ENCODE measurements around the gene NUP153. TPM values are rescaled to one million over a fixed set of nuclear protein-coding genes. Genes with fewer than 3 reads are reported as not detected.

The NUP153 gene
- total RNA-seq, 1 experiment from 2014 or later: 104 TPM

DNA sequence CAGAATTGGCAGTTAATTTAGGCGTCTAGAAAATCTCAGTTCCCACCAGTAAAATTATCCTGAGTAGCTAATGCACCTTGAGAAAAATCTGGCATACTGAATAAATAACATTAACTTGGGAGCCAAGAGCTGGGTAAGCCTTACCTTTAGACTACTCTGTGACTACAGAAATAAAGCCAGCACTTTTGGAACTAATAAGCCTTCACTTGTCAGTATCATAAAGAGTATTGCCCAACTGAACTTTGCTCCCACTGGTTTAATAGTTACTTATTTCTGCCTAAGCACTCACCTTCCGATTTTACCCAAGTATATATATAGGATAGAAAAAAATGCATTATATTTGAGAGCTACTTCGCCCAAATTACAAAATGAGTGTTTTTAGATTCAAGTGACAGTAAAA lies 95.9 kb downstream of the NUP153 start:
- Histone ChIP-seq H3K27ac (ENCODE audit: low read depth, low read length, poor library complexity, severe bottlenecking) (no peak overlapping the region), H3K9me3 (ENCODE audit: low read depth, low read length, poor library complexity, severe bottlenecking) (no peaks in the 10 kb centered on the region), H3K27me3 (replicated peaks; ENCODE audit: insufficient read depth, low read depth, low read length, poor library complexity) (no peaks in the 10 kb centered on the region), H3K4me3 (ENCODE audit: low read depth, low read length, poor library complexity, severe bottlenecking) (no peak overlapping the region), H3K4me1 (ENCODE audit: insufficient read depth, low read length, poor library complexity, severe bottlenecking) (no peaks in the 10 kb centered on the region), H3K36me3 (ENCODE audit: insufficient read depth, low read length, poor library complexity, severe bottlenecking) (peaks cover 37% of the 10 kb centered on the region)
- intact Hi-C loops (cut with micrococcal nuclease; ENCODE audit: unreplicated experiment): no loop called here
- POLR2A ChIA-PET (ENCODE audit: low non-redundant PET): no interaction called here
- CTCF ChIA-PET: no interaction called here
- no TSS peak for BruUV-seq (replicated peaks)
- DNase-seq (ENCODE audit: low spot score): no peak
- TF ChIP-seq, protein P1, sequence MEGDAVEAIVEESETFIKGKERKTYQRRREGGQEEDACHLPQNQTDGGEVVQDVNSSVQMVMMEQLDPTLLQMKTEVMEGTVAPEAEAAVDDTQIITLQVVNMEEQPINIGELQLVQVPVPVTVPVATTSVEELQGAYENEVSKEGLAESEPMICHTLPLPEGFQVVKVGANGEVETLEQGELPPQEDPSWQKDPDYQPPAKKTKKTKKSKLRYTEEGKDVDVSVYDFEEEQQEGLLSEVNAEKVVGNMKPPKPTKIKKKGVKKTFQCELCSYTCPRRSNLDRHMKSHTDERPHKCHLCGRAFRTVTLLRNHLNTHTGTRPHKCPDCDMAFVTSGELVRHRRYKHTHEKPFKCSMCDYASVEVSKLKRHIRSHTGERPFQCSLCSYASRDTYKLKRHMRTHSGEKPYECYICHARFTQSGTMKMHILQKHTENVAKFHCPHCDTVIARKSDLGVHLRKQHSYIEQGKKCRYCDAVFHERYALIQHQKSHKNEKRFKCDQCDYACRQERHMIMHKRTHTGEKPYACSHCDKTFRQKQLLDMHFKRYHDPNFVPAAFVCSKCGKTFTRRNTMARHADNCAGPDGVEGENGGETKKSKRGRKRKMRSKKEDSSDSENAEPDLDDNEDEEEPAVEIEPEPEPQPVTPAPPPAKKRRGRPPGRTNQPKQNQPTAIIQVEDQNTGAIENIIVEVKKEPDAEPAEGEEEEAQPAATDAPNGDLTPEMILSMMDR (conservative IDR thresholded peaks at IDR 0.05; ENCODE audit: low read depth, low read length): no peak
- no peak for TF ChIP-seq EZH2 (IDR thresholded peaks at IDR 0.05; ENCODE audit: borderline replicate concordance, low read depth, low read length, poor library complexity, severe bottlenecking)

DNA sequence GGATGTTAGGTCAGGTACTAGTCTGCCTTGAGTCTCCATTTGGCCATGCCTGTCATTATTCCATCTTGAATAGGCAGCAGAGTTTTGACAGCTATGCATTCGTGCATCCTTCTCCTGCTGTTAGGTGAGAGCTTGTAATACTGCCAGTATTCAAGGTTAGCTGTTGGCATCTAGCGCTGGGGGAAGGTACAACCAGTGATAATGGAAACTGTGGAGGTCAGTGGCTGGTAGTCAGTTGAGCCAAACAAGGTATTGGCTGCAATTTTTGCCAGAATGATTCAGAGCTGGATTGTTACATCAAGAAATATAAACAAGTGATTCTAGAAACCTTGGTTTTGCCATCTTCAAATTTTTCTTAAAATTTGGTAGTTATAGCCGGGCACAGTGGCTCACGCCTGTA lies 100.1 kb downstream of the NUP153 start:
- Histone ChIP-seq H3K9me3 (ENCODE audit: low read depth, low read length, poor library complexity, severe bottlenecking) (no peaks in the 10 kb centered on the region), H3K36me3 (ENCODE audit: insufficient read depth, low read length, poor library complexity, severe bottlenecking) (peaks cover 19% of the 10 kb centered on the region), H3K27ac (ENCODE audit: low read depth, low read length, poor library complexity, severe bottlenecking) (no peak overlapping the region), H3K4me1 (ENCODE audit: insufficient read depth, low read length, poor library complexity, severe bottlenecking) (peaks cover 13% of the 10 kb centered on the region), H3K27me3 (replicated peaks; ENCODE audit: insufficient read depth, low read depth, low read length, poor library complexity) (no peaks in the 10 kb centered on the region), H3K4me3 (ENCODE audit: low read depth, low read length, poor library complexity, severe bottlenecking) (no peak overlapping the region)
- TF ChIP-seq EZH2 (IDR thresholded peaks at IDR 0.05; ENCODE audit: borderline replicate concordance, low read depth, low read length, poor library complexity, severe bottlenecking): no peak
- TF ChIP-seq, protein P1 (conservative IDR thresholded peaks at IDR 0.05; ENCODE audit: low read depth, low read length): no peak
- CTCF ChIA-PET: no interaction called here
- BruUV-seq (replicated peaks): no TSS peak
- no peak for DNase-seq (ENCODE audit: low spot score)
- POLR2A ChIA-PET (ENCODE audit: low non-redundant PET): no interaction called here
- intact Hi-C loops (cut with micrococcal nuclease; ENCODE audit: unreplicated experiment): no loop called here

DNA sequence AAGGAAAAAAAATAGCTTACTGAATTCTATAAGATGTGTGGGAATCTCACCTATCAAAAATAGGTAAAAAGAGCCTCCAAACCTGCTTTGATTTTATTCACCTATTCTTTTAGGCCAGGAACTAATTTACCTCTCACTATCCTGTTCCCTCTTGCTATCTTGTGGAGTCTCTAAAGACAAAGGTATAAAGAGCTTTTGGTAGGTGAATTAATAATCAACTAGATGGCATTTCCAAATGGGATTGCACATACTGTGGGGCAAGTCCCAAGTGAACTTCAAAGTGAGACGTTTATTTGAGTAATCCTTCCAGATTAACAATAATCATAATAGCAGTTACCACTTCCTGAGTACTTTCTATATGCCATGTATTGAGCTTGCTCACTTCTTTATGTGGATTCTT lies 103.8 kb downstream of the NUP153 start:
- no peaks in the 10 kb centered on the region for H3K9me3 ChIP-seq (ENCODE audit: low read depth, low read length, poor library complexity, severe bottlenecking)
- no peaks in the 10 kb centered on the region for H3K27me3 ChIP-seq (replicated peaks; ENCODE audit: insufficient read depth, low read depth, low read length, poor library complexity)
- BruUV-seq (replicated peaks): no TSS peak
- H3K4me3 ChIP-seq (ENCODE audit: low read depth, low read length, poor library complexity, severe bottlenecking): no peak overlapping the region
- TF ChIP-seq EZH2 (IDR thresholded peaks at IDR 0.05; ENCODE audit: borderline replicate concordance, low read depth, low read length, poor library complexity, severe bottlenecking): no peak
- TF ChIP-seq, protein P1 (conservative IDR thresholded peaks at IDR 0.05; ENCODE audit: low read depth, low read length): no peak
- no peak overlapping the region for H3K27ac ChIP-seq (ENCODE audit: low read depth, low read length, poor library complexity, severe bottlenecking)
- H3K36me3 ChIP-seq (ENCODE audit: insufficient read depth, low read length, poor library complexity, severe bottlenecking): peaks cover 4% of the 10 kb centered on the region
- peaks cover 14% of the 10 kb centered on the region for H3K4me1 ChIP-seq (ENCODE audit: insufficient read depth, low read length, poor library complexity, severe bottlenecking)
- ChIA-PET CTCF (interaction anchor here (0.7 kb wide), 1 partner anchor 219 kb away, joined by 4 read pairs; no protein-coding TSS in a partner anchor), POLR2A (ENCODE audit: low non-redundant PET) (no interaction called here)
- intact Hi-C loops (cut with micrococcal nuclease; ENCODE audit: unreplicated experiment): loop anchor here (5.0 kb wide), 2 partner anchors 199 to 214 kb away; no protein-coding TSS in a partner anchor
- no peak for DNase-seq (ENCODE audit: low spot score)

Measured in A673 (cell line).